ENCODE data around the gene LRIT1. TPM values are rescaled to one million over a fixed set of nuclear protein-coding genes. Genes with fewer than 3 reads are reported as not detected.

Gene LRIT1
- polyA plus RNA-seq, 4 donors: not detected

- DNase-seq (ENCODE audit: low read depth in 4 of 4, low spot score in 2 of 4): no peak
These were observed 46.8 kb downstream of the LRIT1 start, which contains the start of gene CDHR1 for GRCh38 chr10:84194424-84195043. Gene CDHR1 (plus strand): TSS chr10:84194537. CDS start chr10:84194761, 224 bp downstream.

GRCh38 chr10:84193846-84194423, 47.4 kb downstream of the LRIT1 start:
- DNase-seq (ENCODE audit: low read depth in 4 of 4, low spot score in 2 of 4): no peak

GRCh38 chr10:84193327-84193726, 48.0 kb downstream of the LRIT1 start:
- no peak for DNase-seq (ENCODE audit: low read depth in 4 of 4, low spot score in 2 of 4)

- no peak for DNase-seq (ENCODE audit: low read depth in 4 of 4, low spot score in 2 of 4)
These were observed 50.2 kb downstream of the LRIT1 start for GRCh38 chr10:84191106-84191505.

GRCh38 chr10:84190621-84191020, 50.7 kb downstream of the LRIT1 start:
- no peak for DNase-seq (ENCODE audit: low read depth in 4 of 4, low spot score in 2 of 4)

- no peak for DNase-seq (ENCODE audit: low read depth in 4 of 4, low spot score in 2 of 4)
These were observed 52.5 kb downstream of the LRIT1 start for GRCh38 chr10:84188815-84189214.

- DNase-seq (ENCODE audit: low read depth in 4 of 4, low spot score in 2 of 4): no peak
These were observed 55.7 kb downstream of the LRIT1 start for GRCh38 chr10:84185526-84186175.

GRCh38 chr10:84184517-84184916, 56.8 kb downstream of the LRIT1 start:
- no peak for DNase-seq (ENCODE audit: low read depth in 4 of 4, low spot score in 2 of 4)

GRCh38 chr10:84181631-84182030, 59.7 kb downstream of the LRIT1 start:
- no peak for DNase-seq (ENCODE audit: low read depth in 4 of 4, low spot score in 2 of 4)

Other genes with a start within 250 kb of the LRIT1 start
- 100 to 1,000 TPM; 147 to 199 (median 171) TPM for gene GHITM, start 102.0 kb downstream of the LRIT1 start, polyA plus RNA-seq (ENCODE audit: insufficient read length in 4 of 4)
- gene GPR15LG, start 67.7 kb downstream of the LRIT1 start, polyA plus RNA-seq (ENCODE audit: insufficient read length in 4 of 4): under 1 TPM in 3 of 4 donors, not detected in 1; 0.22 to 0.51 (median 0.46) TPM
- gene CDHR1, start 47.0 kb downstream of the LRIT1 start, polyA plus RNA-seq (ENCODE audit: insufficient read length in 4 of 4): under 1 TPM; 0.64 to 0.99 (median 0.75) TPM
- gene LRIT2, start 16.0 kb downstream of the LRIT1 start, polyA plus RNA-seq (ENCODE audit: insufficient read length in 4 of 4): not detected
- under 1 TPM in 1 of 4 donors, not detected in 3; 0.16 TPM for gene RGR, start 3.5 kb upstream of the LRIT1 start, polyA plus RNA-seq (ENCODE audit: insufficient read length in 4 of 4)
- gene CCSER2, start 87.0 kb upstream of the LRIT1 start, polyA plus RNA-seq (ENCODE audit: insufficient read length in 4 of 4): 10 to 100 TPM; 23.6 to 28.5 (median 26.6) TPM